Psoas muscle (tissue), 8 donors: ENCODE data around the gene AANAT. TPM values are rescaled to one million over a fixed set of nuclear protein-coding genes. Genes with fewer than 3 reads are reported as not detected.

ENCODE experiments used
- ATAC-seq, 4 donors: fragments of 200-7000 bp; cut with Tn5 transposase; one replicate each; pipeline ENCODE4 v1.9.1; 2020; ENCODE audit warnings: moderate library complexity in 3 of 4, mild to moderate bottlenecking in 2 of 4
- DNase-seq, 2 donors: peaks; one replicate each; pipeline ENCODE4 v3.0.0-alpha.2; 2020
- H3K27ac ChIP-seq: fragments of 200-600 bp; one replicate; pipeline ENCODE4 v1.8.0; 2022
- H3K27me3 ChIP-seq, 3 donors: fragments of 200-600 bp in 1 of 3; one replicate each; pipeline versions ENCODE4 v1.6.1 to v1.8.0; 2013 to 2022; ENCODE audit warnings: low read length in 2 of 3, mild to moderate bottlenecking in 2 of 3, moderate library complexity in 1 of 3; ENCODE audit not compliant: insufficient read depth in 3 of 3
- H3K36me3 ChIP-seq, 2 donors: fragments of 200-600 bp in 1 of 2; one replicate each; pipeline versions ENCODE4 v1.6.1 to v1.8.0; 2013 to 2022; ENCODE audit warnings: low read depth in 1 of 2, mild to moderate bottlenecking in 1 of 2, moderate library complexity in 1 of 2; ENCODE audit not compliant: insufficient read depth in 1 of 2
- H3K4me1 ChIP-seq: fragments of 200-600 bp; one replicate; pipeline ENCODE4 v1.8.0; 2022
- H3K4me3 ChIP-seq: fragments of 200-600 bp; one replicate; pipeline ENCODE4 v1.8.0; 2022; ENCODE audit warnings: mild to moderate bottlenecking
- H3K9me3 ChIP-seq: fragments of 200-600 bp; one replicate; pipeline ENCODE4 v1.8.0; 2022
- CTCF ChIP-seq: fragments of 200-600 bp; IDR thresholded peaks from one replicate; pipeline ENCODE4 v1.8.0; 2022; ENCODE audit warnings: antibody characterized with exemption
- WGBS, 3 donors: extraction: QIAGEN DNeasy Blood & Tissue Kit; methylation state at CpG; one replicate each; pipeline versions ENCODE4 v1.1.6 to v1.1.7; 2013; 5-methylcytosine and 5-hydroxymethylcytosine counted together
- intact Hi-C, 2 donors: fragments of 100-400 bp; cut with DNase I; formaldehyde crosslinking; loops; one replicate each; pipeline versions ENCODE4 v1.11.0 to v1.14.2; 2022
- polyA plus RNA-seq, 3 donors: library from polyadenylated mRNA; stranded (reverse); fragments of 200-250 nt; gene quantifications; one replicate each; pipeline ENCODE4 v1.2.3, GENCODE V29; 2013
- total RNA-seq, 4 donors: library from RNA; stranded (reverse); fragmentation: NEBNext Ultra II Directional in 2 of 4; extraction: Animal tissue kit (Norgen Biotek cat#: 25700) in 2 of 4; gene quantifications; one replicate each; pipeline versions ENCODE4 v1.2.1 to v1.2.4, GENCODE V29; 2021 to 2023
- donor health status: healthy with polysubstance abuse.
- donor health status: DM: no; HTN: no; CAD: no; lungs with moderate emphysema.
- donor health status: Bipolar disorder and iron deficiency.
- donor health status: healthy.
- donor health status: DM: yes; HTN: yes; CAD: no.
- donor health status: DM: no; HTN: no; CAD: no.
- donor health status: DM: no; HTN: no; CAD: no.
- donor health status: DM: yes; HTN: yes; CAD: no.

The AANAT gene
- total and polyA plus RNA-seq, 7 donors = 0.09 to 0.13 TPM; not detected in 5

DNA sequence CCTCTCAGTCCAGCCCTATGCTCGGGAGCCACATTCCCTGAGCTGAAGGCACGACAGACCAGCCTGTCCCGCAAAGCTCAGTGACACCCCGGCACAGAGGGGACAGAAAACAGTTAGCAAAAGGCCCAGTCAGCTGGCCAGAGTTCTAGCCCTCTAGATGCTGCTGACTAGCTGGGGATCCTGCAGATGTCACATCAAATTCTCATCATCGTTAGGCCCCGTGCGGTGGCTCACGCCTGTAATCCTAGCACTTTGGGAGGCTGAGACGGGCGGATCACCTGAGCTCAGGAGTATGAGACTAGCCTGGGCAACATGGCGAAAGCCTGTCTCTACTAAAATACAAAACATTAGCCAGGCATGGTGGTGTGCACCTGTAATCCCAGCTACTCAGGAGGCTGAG, 31.7 kb upstream of the AANAT start:
- peaks cover 47% of the 10 kb centered on the region for H3K4me1 ChIP-seq
- intact Hi-C loops = no loop called here

DNA sequence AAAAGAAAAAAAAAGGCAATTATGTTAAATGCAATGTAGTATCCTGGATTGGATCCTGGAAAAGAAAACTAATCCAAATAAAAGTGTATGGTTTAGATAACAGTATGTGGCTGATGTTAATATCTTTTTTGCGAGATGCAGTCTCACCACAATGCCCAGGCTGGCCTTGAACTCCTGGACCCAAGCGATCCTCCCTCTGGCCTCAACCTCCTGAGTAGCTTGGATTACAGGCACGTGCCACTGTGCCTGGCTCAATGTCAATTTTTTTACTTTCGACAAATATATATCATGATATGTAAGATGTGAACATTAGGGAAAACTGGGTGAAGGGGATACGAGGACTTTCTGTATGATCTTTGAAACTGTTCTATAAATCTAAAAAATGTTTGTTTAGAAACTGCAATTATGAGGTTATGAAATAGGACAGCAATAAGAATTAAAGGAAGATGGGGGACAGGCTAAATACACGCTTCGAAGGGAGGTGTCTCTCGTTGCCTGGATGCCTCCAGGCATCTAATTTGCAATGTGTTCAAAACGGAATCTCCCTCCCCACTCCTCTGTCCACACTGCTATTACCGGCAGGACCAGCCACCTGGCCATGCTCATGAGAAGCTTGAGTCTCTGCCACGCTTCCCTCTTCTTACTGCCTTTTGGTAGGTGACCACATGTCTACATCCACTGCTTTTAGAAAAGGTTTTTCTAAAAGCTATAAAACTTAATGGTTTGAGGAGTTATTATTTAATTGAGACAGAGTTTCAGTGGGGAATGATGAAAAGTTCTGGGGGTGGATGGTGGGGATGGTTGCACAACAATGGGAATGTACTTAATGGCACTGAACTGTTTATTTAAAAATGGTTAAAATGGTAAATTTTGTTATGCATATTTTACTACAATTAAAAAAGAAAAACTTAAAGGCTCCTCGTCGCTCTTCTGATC, 29.7 kb upstream of the AANAT start:
- peaks cover 37% of the 10 kb centered on the region for H3K4me1 ChIP-seq
- peak in 2 of 4 donors; percentile 43 to 46 for ATAC-seq

More for the DNA sequence above, 31.7 kb upstream of the AANAT start:
- H3K27me3 ChIP-seq = no peaks in the 10 kb centered on the region
- H3K4me3 ChIP-seq = no peak overlapping the region
- ATAC-seq (no peak), DNase-seq (no peak)
- no peaks in the 10 kb centered on the region for H3K9me3 ChIP-seq
- H3K36me3 ChIP-seq = no peaks in the 10 kb centered on the region
- TF ChIP-seq CTCF = no peak
- WGBS, 3 donors = 89 to 95% (median 92%) methylated on average over 11 of the region's 11 CpGs
- no peak overlapping the region for H3K27ac ChIP-seq

GRCh38 chr17:76438906-76439305, 28.5 kb upstream of the AANAT start:
- no peak overlapping the region for H3K4me3 ChIP-seq
- WGBS, 3 donors = 53 to 79% (median 65%) methylated on average over 9 of the region's 9 CpGs
- DNase-seq (no peak), ATAC-seq (peak; percentile 2 to 69 (median 34))
- intact Hi-C loops = no loop called here
- H3K27me3 ChIP-seq = no peaks in the 10 kb centered on the region
- no peak overlapping the region for H3K27ac ChIP-seq
- H3K9me3 ChIP-seq = no peaks in the 10 kb centered on the region
- no peaks in the 10 kb centered on the region for H3K36me3 ChIP-seq
- TF ChIP-seq CTCF = no peak
- peaks cover 25% of the 10 kb centered on the region for H3K4me1 ChIP-seq

More for the DNA sequence above, 29.7 kb upstream of the AANAT start:
- Histone ChIP-seq H3K9me3 (no peaks in the 10 kb centered on the region), H3K27ac (no peak overlapping the region), H3K27me3 (no peaks in the 10 kb centered on the region), H3K4me3 (no peak overlapping the region), H3K36me3 (no peaks in the 10 kb centered on the region)
- WGBS, 3 donors = 58 to 74% (median 61%) methylated on average over 13 of the region's 13 CpGs
- no peak for DNase-seq
- intact Hi-C loops = no loop called here
- no peak for TF ChIP-seq CTCF

GRCh38 chr17:76439314-76439928, 28.0 kb upstream of the AANAT start:
- no peaks in the 10 kb centered on the region for H3K27me3 ChIP-seq
- H3K9me3 ChIP-seq = no peaks in the 10 kb centered on the region
- H3K4me3 ChIP-seq = no peak overlapping the region
- 88 to 94% (median 93%) methylated on average over 6 of the region's 6 CpGs for WGBS, 3 donors
- H3K27ac ChIP-seq = no peak overlapping the region
- DNase-seq = no peak
- no peak for TF ChIP-seq CTCF
- no peak for ATAC-seq
- H3K4me1 ChIP-seq = peaks cover 25% of the 10 kb centered on the region
- intact Hi-C loops = no loop called here
- H3K36me3 ChIP-seq = no peaks in the 10 kb centered on the region
